NAMALWA (cell line): ENCODE data around the gene KRT222.

Experiments
- DNase-seq: peaks from one replicate; pipeline ENCODE4 v3.0.0-alpha.2; 2015; ENCODE audit warnings: low spot score

Gene KRT222

DNA sequence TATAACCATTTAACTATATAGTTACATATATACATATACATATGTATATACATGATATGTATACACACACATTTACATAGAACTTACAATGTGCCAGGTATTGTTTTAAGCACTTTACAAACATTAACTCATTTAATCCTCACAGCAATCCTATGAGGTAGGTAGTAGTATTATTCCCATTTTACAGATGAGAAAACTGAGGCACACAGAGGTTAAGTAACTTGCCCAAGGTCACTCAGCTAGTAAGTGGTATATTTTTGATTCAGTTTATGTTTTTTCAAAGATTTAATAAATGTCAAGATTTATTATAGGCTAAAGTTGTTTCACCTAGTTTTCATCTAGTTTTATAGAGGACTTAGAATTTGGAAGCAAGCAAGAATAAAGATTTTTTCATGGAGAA lies 6.6 kb downstream of the KRT222 start:
- DNase-seq = no peak

DNA sequence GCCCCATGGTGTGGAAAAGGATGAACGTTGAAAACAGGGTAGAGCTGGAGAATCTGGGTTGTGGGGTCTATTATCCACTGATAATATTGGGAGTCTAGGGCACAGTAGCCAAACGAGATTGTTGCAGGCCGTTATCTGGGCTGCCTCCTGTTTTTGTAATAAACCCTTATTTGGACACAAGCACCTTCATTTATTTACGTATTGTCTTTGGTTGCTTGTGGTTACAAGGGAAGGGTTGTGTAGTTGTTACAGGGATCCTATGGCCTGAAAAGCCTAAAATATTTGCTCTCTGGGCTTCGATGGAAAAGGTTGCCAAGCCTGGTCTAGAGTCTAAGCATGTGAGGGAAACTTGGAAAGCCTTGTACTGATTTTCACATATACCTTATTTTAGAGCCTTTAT lies 13.0 kb downstream of the KRT222 start:
- DNase-seq = no peak

GRCh38 chr17:40648384-40648968 lies 16.5 kb downstream of the KRT222 start:
- no peak for DNase-seq

- DNase-seq = peak; percentile 82
These were observed 17.2 kb downstream of the KRT222 start, which contains the start of gene SMARCE1 for GRCh38 chr17:40647624-40648383. Gene SMARCE1 (minus strand): TSS chr17:40647818. CDS start chr17:40645802, 2,016 bp downstream.

GRCh38 chr17:40646791-40647623 lies 18.0 kb downstream of the KRT222 start:
- DNase-seq = peak; percentile 72

- no peak for DNase-seq
These were observed 19.0 kb downstream of the KRT222 start for GRCh38 chr17:40645943-40646342.

- DNase-seq = peak; percentile 30
These were observed 19.7 kb downstream of the KRT222 start for GRCh38 chr17:40645291-40645690.

GRCh38 chr17:40637931-40638330 lies 27.0 kb downstream of the KRT222 start:
- DNase-seq = no peak

DNA sequence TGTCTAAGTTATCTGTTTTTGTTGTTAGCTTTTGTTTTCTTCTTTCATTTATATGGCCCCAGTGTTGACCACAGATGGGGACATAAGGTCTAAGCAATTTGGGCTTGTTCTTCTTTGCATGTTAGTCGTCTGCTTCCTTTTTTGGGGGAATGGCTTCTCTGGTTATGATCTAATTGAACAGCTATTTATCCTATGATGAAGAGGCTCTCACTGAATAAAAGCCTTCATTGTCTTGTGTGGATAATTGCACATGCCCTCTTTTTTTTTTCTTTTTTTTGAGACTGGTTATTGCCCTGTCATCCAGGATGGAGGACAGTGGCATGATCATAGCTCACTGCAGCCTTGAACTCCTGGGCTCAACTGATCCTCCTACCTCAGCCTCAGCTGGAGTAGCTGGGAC lies 31.1 kb downstream of the KRT222 start:
- DNase-seq = no peak

- DNase-seq = no peak
These were observed 32.8 kb downstream of the KRT222 start for GRCh38 chr17:40632216-40632615.

DNA sequence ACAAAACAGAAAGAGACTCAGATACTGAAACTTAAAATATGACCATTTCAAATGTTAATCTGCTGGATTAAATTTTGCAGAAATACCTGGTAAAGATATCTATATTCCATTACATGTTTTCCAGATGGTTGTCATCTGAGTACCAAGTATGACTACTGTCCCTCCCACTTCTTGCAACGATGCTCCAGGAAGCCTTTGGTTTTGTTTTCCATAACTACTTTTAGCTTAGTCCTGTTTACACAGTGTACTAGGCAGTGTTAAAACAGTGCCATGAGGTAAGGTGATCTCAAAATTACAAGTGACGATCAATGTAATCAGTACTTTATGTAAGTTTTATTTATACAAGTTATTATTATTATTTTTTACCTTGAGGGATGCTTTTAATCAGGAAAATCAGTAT lies 35.1 kb downstream of the KRT222 start:
- no peak for DNase-seq

- DNase-seq = peak; percentile 17
These were observed 39.7 kb downstream of the KRT222 start for GRCh38 chr17:40625311-40625710.

DNA sequence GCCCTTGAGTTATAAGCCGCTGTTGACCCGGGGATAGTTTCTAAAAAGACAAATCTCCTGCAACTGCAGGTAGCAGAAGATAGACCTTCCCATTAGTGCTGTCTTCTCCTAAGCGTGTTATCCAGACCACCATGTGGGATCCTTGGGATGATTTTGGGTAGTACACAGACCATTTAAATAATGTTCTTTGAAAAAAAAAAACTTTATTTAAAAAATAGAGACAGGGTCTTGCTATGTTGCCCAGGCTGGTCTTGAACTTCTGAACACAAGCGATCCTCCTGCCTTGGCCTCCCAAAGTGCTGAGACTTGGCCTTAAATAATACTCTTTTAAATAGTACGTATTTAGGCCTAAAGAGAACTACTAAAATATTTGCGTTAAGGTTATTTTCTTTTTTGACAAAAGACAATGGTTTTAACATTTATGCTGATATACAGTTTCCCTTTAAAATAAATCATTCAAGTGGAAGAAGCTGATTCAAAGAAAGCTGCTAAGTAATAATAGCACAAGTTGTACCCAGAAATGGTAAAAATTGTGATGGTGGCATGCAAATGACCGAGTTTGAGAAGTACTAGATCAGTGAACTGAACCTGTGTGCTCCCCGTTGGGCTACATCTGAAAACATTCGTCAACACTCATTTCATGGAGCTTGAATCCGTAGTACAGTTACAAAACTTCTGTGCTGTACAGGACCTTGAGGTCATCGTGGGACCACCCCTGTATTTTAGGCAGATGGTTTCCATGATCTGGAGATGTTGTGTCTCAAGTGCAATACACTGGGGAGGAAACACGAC lies 41.4 kb downstream of the KRT222 start:
- peak; percentile 27 for DNase-seq

DNA sequence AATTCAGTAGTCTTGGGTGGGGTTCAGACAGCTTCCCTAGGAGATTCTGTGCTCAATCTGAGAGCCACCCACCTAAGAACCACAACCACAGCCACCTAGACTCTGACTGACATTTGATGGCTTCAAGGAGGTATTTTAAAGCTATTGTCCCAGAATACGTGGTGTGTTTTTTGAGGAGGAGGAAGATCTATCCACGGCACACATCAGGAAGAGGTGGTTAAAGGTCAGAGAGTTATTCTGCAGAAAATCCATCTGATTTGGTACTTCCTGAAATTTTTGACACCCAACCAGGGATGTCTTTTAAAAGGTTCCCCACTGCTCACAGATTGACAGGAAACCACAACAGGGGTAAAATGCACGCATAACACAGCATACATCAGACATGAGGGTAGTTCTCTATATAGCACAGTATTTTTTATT lies 42.5 kb downstream of the KRT222 start:
- DNase-seq = no peak

DNA sequence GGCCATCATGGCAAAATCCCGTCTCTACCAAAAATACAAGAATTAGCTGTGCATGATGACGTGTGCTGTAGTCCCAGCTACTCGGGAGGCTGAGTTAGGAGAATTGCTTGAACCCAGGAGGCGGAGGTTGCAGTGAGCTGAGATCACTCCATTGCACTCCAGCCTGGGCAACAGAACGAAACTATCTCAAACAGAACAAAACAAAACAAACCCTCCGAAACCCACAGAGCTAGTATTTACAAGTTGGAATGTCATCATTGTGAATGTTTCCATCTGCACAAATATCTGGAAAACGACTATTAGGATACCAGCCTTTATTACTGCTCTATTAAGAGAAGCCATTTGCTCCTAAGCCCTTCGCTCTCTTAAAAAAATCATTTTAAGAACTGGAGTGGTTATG lies 43.4 kb downstream of the KRT222 start:
- no peak for DNase-seq

- DNase-seq = no peak
These were observed 44.0 kb downstream of the KRT222 start for GRCh38 chr17:40621019-40621418.

GRCh38 chr17:40618754-40619625 lies 46.0 kb downstream of the KRT222 start:
- DNase-seq = no peak

GRCh38 chr17:40617678-40618240 lies 47.2 kb downstream of the KRT222 start:
- no peak for DNase-seq

DNA sequence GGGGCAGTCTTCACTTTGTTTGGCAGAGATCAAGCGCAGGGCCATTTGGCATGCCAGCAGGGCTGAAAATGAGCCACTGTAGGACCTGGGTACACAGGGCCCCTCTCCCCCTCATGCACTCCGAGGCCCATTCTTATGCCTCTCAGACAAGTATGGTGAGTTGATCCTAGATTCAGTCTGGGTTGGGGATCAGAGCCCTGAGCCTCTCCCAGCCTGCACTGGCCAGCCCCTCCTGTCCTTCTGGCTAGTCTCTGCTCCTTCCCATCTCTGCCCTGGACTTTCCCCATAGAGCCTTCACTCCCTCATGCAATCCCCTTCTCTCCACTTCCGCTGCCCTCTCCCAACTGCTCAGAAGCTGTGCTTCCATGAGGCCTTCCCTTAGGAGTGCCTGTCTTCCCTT lies 48.4 kb downstream of the KRT222 start:
- no peak for DNase-seq

GRCh38 chr17:40615841-40616476 lies 49.0 kb downstream of the KRT222 start:
- no peak for DNase-seq
